BLaER1 treated with 17β-estradiol and CSF1 and Interleukin-3, amounts not matched to agents 10 nM and 100 nM (cell line): ENCODE measurements around the gene SPAG17.

Source experiments
- H3K27ac ChIP-seq, 11 experiments: shearing (Covaris generic); formaldehyde crosslinking; 2 replicates each; pipeline ENCODE4 v1.8.1; 2022
- H3K27me3 ChIP-seq, 11 experiments: shearing (Covaris generic); formaldehyde crosslinking; 2 replicates each; pipeline ENCODE4 v1.8.1; 2022
- H3K36me3 ChIP-seq, 11 experiments: shearing (Covaris generic); formaldehyde crosslinking; 2 replicates each; pipeline ENCODE4 v1.8.1; 2022
- H3K4me1 ChIP-seq, 10 experiments: shearing (Covaris generic); formaldehyde crosslinking; 2 replicates each; pipeline ENCODE4 v1.8.1; 2022
- H3K4me2 ChIP-seq, 11 experiments: shearing (Covaris generic); formaldehyde crosslinking; 2 replicates each; pipeline ENCODE4 v1.8.1; 2022
- H3K4me3 ChIP-seq, 10 experiments: shearing (Covaris generic); formaldehyde crosslinking; 2 replicates each; pipeline ENCODE4 v1.8.1; 2022
- H3K9ac ChIP-seq, 11 experiments: shearing (Covaris generic); formaldehyde crosslinking; 2 replicates each; pipeline ENCODE4 v1.8.1; 2022
- H3K9me3 ChIP-seq, 11 experiments: shearing (Covaris generic); formaldehyde crosslinking; replicated peaks in 1 of 11; 2 replicates each; pipeline ENCODE4 v1.8.1; 2022
- H4K20me1 ChIP-seq, 11 experiments: shearing (Covaris generic); formaldehyde crosslinking; 2 replicates each; pipeline ENCODE4 v1.8.1; 2022
- Cebpa-rat ChIP-seq, 11 experiments: shearing (Covaris generic); IDR thresholded peaks; 2 replicates each; pipeline ENCODE4 v1.8.1; 2022

SPAG17 gene

DNA sequence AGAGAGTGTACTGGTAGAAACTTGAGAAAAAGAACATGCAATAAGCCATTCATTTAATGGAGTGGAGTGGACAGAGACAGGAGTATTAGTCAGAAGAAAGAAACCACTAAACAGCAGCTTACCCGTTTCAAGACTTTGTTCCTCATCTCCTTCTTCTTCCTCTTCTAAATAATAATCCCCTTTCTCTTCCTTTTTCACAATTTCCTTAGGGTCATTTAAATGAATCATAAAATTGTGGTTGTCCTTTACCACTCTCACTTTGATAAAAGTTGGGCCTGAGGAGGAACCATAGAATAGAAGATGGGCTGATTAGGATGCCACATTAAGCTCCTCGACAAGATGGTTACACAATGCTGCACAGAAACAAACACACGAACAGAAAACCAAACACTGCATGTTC, 145.9 kb downstream of the SPAG17 start:
- 0 out of 22 replicates have a peak, but pooled peaks of 1 of the 11 experiments have one; percentile 33 for TF ChIP-seq Cebpa-rat (IDR thresholded peaks at IDR 0.05)
- Histone ChIP-seq H3K36me3 (no peaks in the 10 kb centered on the region), H3K4me3 (no peak overlapping the region), H4K20me1 (peaks cover 0 to 12% (median 0%) of the 10 kb centered on the region in 11 experiments; a peak in 3 of 22 replicates), H3K27me3 (peaks cover 0 to 87% (median 0%) of the 10 kb centered on the region in 11 experiments; a peak in 7 of 22 replicates), H3K9me3 (no peaks in the 10 kb centered on the region), H3K4me1 (peaks cover 0 to 21% (median 5%) of the 10 kb centered on the region in 10 experiments; a peak in 9 of 20 replicates), H3K4me2 (peak overlapping the region in 5 of 11 experiments; percentile 23 to 75 (median 68); a peak in 9 of 22 replicates), H3K9ac (no peak overlapping the region), H3K27ac (peak overlapping the region in 2 of 11 experiments; percentile 28 to 50; a peak in 2 of 22 replicates)

DNA sequence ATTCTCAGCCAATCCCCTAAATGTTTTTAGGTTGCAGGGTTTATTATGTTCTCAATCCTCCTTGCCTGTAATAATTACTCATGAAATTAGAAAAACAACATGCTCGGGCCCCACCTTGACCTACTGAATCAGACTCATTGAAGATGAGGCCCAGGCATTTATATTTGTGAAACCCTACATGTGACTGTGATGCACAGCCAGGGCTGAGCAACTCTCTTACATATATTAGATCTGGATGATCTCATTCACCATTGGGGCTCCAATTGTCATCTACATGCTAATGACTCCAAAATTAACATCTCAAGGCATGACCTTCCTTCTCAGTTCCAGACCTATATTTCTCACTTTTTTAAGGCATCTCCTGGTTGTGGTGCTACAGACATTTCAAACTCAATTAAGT, 152.1 kb downstream of the SPAG17 start:
- H3K4me2 ChIP-seq: no peak overlapping the region
- no peak for TF ChIP-seq Cebpa-rat (IDR thresholded peaks at IDR 0.05)
- H4K20me1 ChIP-seq: no peaks in the 10 kb centered on the region
- no peak overlapping the region for H3K9ac ChIP-seq
- peaks cover 0 to 1% (median 0%) of the 10 kb centered on the region in 10 experiments; a peak in 3 of 20 replicates for H3K4me1 ChIP-seq
- H3K9me3 ChIP-seq: peaks cover 0 to 10% (median 0%) of the 10 kb centered on the region in 11 experiments; a peak in 5 of 22 replicates
- no peaks in the 10 kb centered on the region for H3K36me3 ChIP-seq
- H3K27ac ChIP-seq: no peak overlapping the region
- peaks cover 0 to 96% (median 0%) of the 10 kb centered on the region in 11 experiments; a peak in 6 of 22 replicates for H3K27me3 ChIP-seq
- no peak overlapping the region for H3K4me3 ChIP-seq

DNA sequence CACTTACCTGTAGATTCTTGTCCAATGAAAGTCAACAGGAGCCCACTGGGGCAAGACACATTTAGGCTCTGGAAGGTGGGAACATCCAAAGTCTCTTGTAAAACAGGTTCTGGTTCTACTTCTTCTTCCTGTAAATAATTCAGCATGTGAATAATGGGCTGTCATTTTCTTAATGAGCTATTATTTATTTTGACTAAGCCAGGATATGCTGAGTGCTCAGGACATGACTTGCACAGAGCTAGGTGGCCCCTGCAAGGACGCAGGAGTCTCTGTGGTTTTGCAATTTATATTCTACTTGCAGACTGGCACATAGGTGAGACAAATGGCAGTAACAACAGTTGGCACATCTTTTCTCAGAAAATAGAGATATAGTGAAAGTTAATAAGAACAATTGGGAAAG, 156.8 kb downstream of the SPAG17 start:
- Histone ChIP-seq H3K9me3 (peaks cover 0 to 10% (median 0%) of the 10 kb centered on the region in 11 experiments; a peak in 5 of 22 replicates), H3K4me3 (no peak overlapping the region), H3K9ac (no peak overlapping the region), H3K4me2 (no peak overlapping the region), H3K36me3 (no peaks in the 10 kb centered on the region), H4K20me1 (no peaks in the 10 kb centered on the region), H3K27ac (no peak overlapping the region), H3K27me3 (peaks cover 0 to 88% (median 0%) of the 10 kb centered on the region in 11 experiments; a peak in 6 of 22 replicates), H3K4me1 (peaks cover 0 to 16% (median 9%) of the 10 kb centered on the region in 10 experiments; a peak in 17 of 20 replicates)
- TF ChIP-seq Cebpa-rat (IDR thresholded peaks at IDR 0.05): no peak

DNA sequence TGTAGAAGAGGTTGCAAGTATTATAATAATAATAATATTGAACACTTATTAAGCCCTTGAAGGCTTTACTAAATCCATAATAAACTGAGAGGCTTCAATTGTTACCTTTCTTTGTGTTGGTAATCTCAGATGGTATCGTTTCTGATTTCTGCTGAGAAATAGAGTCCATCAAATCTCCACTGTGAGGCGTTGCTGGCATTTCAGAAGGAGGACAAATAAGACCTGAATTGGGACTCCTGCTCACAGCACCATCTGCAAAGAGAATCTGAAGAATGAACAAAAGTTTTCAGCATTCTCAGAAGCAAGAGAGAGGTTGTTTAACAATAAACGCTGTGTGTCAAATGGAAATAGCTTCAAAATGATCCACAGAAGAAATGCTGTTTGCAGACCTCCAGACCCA, 161.8 kb downstream of the SPAG17 start:
- H3K4me2 ChIP-seq: no peak overlapping the region
- no peaks in the 10 kb centered on the region for H4K20me1 ChIP-seq
- H3K4me3 ChIP-seq: no peak overlapping the region
- peaks cover 0 to 16% (median 9%) of the 10 kb centered on the region in 10 experiments; a peak in 17 of 20 replicates for H3K4me1 ChIP-seq
- TF ChIP-seq Cebpa-rat (IDR thresholded peaks at IDR 0.05): no peak
- H3K36me3 ChIP-seq: no peaks in the 10 kb centered on the region
- no peaks in the 10 kb centered on the region for H3K9me3 ChIP-seq
- H3K9ac ChIP-seq: no peak overlapping the region
- H3K27me3 ChIP-seq: peaks cover 0 to 44% (median 0%) of the 10 kb centered on the region in 11 experiments; a peak in 4 of 22 replicates
- H3K27ac ChIP-seq: no peak overlapping the region

DNA sequence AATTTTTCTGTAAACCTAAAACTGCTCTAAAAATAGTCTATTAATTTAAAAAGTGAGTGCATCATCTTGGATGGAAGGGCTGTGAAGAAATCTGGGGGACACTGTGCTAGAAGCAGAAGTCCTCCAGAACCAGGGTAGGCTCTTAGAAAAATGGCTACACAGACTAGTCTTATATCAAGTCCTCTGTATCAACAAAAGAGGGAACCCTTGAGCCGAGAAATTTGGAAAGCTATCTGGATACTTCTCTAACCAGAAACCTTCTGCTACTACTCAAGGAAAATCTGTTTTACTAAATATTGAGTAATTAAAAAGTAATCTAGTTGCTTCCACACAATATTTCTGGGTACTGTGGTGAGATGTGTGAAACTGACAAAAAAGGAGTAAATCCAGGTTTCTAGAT, 163.4 kb downstream of the SPAG17 start:
- H3K4me2 ChIP-seq: no peak overlapping the region
- H3K9ac ChIP-seq: no peak overlapping the region
- H3K27me3 ChIP-seq: peaks cover 0 to 34% (median 0%) of the 10 kb centered on the region in 11 experiments; a peak in 4 of 22 replicates
- no peaks in the 10 kb centered on the region for H3K36me3 ChIP-seq
- H3K9me3 ChIP-seq: no peaks in the 10 kb centered on the region
- H3K27ac ChIP-seq: no peak overlapping the region
- no peaks in the 10 kb centered on the region for H4K20me1 ChIP-seq
- TF ChIP-seq Cebpa-rat (IDR thresholded peaks at IDR 0.05): no peak
- H3K4me3 ChIP-seq: no peak overlapping the region
- H3K4me1 ChIP-seq: peaks cover 0 to 17% (median 9%) of the 10 kb centered on the region in 10 experiments; a peak in 17 of 20 replicates

DNA sequence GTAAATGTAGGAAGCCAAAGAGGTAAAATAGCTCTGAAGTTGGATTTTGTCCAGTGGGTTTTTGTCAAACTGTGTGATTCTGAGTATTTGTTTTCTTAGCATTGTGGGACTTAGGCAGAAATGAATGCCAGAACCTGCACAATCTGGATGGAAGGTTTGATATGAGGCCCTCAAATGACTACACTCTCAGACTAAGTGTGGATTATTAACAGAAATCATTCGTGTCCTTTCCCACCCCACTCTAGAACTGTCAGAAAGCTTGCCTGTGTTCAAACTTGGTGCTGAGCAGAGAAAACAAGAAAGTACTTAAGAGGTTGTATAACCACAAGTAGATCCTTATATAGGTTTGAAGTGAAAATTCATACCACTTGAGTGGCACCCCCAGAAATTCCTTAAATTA, 167.0 kb downstream of the SPAG17 start:
- Histone ChIP-seq H3K36me3 (no peaks in the 10 kb centered on the region), H3K9me3 (no peaks in the 10 kb centered on the region), H3K9ac (no peak overlapping the region), H3K27ac (no peak overlapping the region), H3K4me1 (peaks cover 0 to 9% (median 0%) of the 10 kb centered on the region in 10 experiments; a peak in 4 of 20 replicates), H3K27me3 (peaks cover 0 to 11% (median 0%) of the 10 kb centered on the region in 11 experiments; a peak in 2 of 22 replicates), H3K4me2 (no peak overlapping the region), H4K20me1 (no peaks in the 10 kb centered on the region), H3K4me3 (no peak overlapping the region)
- no peak for TF ChIP-seq Cebpa-rat (IDR thresholded peaks at IDR 0.05)

DNA sequence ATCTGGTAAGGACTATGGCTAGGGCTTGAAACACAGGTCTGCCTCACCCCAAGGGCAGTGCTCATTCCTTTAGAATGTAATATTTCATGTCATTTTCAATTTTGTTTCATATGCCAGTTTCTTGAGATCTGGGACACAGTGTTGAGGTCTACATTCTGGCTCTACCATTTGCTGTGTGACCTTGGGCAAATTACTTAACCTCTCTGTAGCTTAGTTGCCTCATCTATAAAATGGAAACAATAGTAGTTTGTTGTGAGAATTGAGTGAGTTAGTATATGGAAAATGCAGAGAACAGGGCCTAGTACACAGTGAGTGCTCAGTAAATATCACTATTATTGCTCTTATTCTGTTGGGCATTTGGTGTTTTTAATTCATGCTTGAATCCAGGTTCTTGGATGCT, 171.1 kb downstream of the SPAG17 start:
- Histone ChIP-seq H3K9me3 (no peaks in the 10 kb centered on the region), H4K20me1 (no peaks in the 10 kb centered on the region), H3K4me1 (peaks cover 0 to 9% (median 0%) of the 10 kb centered on the region in 10 experiments; a peak in 4 of 20 replicates), H3K27ac (no peak overlapping the region), H3K4me2 (no peak overlapping the region), H3K36me3 (no peaks in the 10 kb centered on the region), H3K9ac (no peak overlapping the region), H3K4me3 (no peak overlapping the region), H3K27me3 (peaks cover 0 to 5% (median 0%) of the 10 kb centered on the region in 11 experiments; a peak in 2 of 22 replicates)
- TF ChIP-seq Cebpa-rat (IDR thresholded peaks at IDR 0.05): no peak

DNA sequence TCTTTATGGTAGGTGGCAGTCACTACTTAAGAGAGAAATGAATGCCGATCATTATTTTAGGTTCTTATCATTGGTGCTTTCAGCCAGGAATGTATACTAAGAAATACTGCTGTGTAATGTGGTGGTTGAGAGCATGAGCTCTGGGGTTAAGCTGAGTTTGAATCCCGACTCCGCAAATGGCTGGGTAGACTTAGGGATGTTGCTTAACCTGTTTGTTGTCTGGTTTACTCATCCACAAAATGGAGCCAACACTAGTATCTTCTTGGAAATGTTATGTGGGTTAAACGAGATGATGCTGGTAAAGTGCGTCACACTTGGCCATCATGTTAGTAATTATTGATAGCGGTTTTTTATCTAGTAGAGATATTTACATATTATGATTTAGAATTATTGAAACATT, 171.7 kb downstream of the SPAG17 start:
- Histone ChIP-seq H3K4me3 (no peak overlapping the region), H3K27ac (no peak overlapping the region), H3K9me3 (no peaks in the 10 kb centered on the region), H3K36me3 (no peaks in the 10 kb centered on the region), H3K4me1 (peaks cover 0 to 9% (median 0%) of the 10 kb centered on the region in 10 experiments; a peak in 4 of 20 replicates), H4K20me1 (no peaks in the 10 kb centered on the region), H3K4me2 (no peak overlapping the region), H3K9ac (no peak overlapping the region), H3K27me3 (peaks cover 0 to 5% (median 0%) of the 10 kb centered on the region in 11 experiments; a peak in 2 of 22 replicates)
- TF ChIP-seq Cebpa-rat (IDR thresholded peaks at IDR 0.05): no peak

DNA sequence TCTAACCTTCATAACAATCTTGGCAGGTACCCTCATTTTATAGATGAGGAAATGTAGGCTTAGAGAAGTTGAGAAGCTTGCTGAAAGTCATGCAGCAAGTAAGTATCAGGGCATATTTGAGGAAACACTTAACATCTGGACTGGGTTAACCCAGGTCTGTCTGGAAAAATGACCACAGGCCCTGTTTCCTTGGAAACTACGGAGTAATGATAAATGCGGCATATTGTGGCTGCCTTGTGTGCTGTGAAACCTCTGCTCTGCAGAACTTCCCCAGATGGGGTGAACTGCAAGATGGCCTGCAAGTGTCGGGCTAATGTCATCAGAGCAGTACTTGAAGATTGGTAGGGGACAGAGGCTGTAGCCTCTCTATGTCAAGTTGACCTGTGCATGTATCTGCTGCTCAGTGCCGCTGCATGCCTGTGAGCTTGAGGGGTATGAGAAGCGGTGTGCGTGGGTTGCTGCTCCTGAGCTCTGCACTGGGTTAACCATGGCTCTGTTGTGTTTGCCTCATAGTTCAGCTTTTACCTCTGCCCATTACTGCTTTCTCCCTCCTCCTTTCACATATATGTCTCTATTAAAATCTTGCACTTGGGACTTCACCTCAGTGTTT, 172.4 kb downstream of the SPAG17 start:
- Histone ChIP-seq H4K20me1 (no peaks in the 10 kb centered on the region), H3K27me3 (peaks cover 0 to under 1% (median 0%) of the 10 kb centered on the region in 11 experiments; a peak in 1 of 22 replicates), H3K36me3 (no peaks in the 10 kb centered on the region), H3K27ac (no peak overlapping the region), H3K4me1 (peaks cover 0 to 9% (median 0%) of the 10 kb centered on the region in 10 experiments; a peak in 4 of 20 replicates), H3K9ac (no peak overlapping the region), H3K4me2 (no peak overlapping the region), H3K4me3 (no peak overlapping the region), H3K9me3 (no peaks in the 10 kb centered on the region)
- no peak for TF ChIP-seq Cebpa-rat (IDR thresholded peaks at IDR 0.05)
